LoVo (cell line): ENCODE data around the gene AGAP1.
A peak's percentile ranks its signal among the peaks of the same experiment; 100 is the strongest.
"Not testable (repeated sequence)": the region's sequence is repeated elsewhere in the genome, so short reads cannot be mapped to it uniquely, and the experiment has no call there.

Source experiments
- DNase-seq: peaks from one replicate; pipeline ENCODE4 v3.0.0-alpha.2; 2016; ENCODE audit warnings: low spot score

The AGAP1 gene

DNA sequence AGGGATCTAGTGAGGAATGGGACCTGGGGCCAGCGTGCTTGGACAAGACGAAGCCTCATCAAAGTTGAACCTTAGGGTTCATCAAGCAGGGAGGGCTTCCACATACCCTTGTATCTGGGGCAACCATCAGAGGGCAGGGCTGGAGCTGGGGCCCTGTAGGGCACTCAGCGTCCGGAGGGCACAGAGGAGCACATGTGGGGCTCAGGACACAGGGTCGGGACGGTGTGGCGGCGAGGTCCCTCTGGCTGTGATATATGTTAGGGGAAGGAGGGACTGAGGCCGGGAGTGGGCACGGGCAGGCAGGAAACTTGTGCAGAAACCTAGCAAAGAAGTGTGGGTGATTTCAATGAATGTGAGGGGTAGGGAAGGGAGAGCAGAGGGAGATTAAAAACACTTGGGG is 244.0 kb downstream of the AGAP1 start:
- no peak for DNase-seq

DNA sequence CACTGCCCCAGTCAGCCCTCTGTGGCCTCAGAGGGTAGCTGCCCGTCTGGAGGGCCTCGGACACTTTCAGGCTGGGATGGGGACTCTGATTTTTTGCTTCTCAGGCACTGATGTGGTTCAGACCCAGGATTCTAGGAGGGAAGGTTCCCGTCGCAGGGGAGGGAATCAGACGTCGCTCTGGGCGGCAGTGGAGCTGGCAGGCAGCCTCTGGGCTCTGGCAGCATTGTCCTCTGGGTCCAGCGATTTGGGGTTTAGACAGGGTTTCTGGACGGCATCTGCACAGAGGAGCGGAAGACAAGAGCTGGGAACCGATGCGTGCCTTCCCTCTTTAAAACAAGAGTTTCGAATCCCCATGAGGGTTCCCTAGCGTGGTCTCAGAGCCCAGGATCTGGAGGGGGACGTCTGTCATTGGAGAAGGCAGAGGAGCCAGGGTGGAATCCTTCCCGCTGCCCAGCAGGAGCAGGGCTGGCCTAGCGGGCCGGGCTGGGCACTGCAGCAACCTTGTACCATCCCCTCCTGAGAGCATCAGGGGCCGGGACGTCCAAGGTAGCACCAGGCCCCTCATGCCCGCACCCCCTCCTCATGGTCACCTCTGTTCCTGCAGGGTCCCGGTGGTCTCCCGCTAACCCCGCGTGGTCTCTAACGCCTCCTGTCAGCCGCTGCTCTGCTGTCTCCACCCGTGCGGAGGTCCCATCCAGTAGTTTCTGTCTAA is 246.0 kb downstream of the AGAP1 start:
- no peak for DNase-seq

DNA sequence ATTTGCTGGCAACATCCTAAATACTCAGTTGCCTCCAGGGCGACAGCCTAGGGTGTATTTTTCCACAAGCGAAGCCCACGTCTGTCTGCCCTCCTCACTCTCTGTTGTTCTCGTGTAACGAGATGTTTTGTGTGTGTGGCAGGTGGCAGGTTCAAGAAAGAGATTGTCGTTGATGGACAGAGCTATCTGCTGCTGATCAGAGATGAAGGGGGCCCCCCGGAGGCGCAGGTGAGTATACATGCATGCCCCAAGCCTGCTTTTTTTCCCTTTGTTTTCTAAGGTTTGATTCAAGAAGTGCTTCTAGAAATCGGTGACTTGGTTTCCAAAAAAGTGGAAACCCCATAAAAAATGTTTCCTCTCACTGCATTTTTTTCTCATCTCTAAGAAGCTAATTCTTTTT is 247.0 kb downstream of the AGAP1 start:
- DNase-seq: no peak

DNA sequence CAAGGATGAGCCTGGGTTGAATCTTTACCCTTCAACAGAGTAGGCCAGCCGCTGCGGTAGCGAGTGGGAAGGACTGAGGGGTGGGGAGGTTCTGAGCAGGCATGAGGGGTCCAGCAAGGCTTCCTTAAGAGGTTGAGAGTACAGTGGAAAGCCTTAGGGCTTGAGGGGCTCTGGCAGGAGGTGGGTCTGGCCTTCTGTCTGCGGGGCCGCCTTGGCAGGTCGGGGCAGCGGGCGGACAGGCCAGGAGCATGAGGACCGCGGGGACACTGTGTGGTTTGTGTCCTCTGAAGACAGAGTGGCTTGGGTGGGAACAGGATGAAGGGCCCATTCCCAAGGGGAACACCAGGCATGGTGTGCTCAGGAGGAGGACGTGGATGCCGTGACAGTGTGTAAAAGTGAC is 250.3 kb downstream of the AGAP1 start:
- no peak for DNase-seq

DNA sequence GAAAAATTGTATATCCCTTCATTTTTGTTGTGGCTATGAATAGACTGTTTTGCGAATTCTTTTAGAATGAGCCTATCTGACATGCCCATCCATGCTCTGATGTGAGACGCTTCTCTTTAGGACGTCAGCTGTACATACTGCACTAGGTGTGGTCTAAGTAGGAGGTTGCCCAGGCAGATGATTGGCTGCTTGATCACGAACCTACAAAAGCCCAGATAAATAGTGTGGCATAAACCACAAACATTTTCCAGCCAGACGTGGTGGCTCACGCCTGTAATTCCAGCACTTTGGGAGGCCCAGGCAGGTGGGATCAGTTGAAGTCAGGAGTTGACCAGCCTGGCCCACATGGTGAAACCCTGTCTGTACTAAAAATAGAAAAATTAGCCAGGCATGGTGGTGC is 251.8 kb downstream of the AGAP1 start:
- DNase-seq: no peak

DNA sequence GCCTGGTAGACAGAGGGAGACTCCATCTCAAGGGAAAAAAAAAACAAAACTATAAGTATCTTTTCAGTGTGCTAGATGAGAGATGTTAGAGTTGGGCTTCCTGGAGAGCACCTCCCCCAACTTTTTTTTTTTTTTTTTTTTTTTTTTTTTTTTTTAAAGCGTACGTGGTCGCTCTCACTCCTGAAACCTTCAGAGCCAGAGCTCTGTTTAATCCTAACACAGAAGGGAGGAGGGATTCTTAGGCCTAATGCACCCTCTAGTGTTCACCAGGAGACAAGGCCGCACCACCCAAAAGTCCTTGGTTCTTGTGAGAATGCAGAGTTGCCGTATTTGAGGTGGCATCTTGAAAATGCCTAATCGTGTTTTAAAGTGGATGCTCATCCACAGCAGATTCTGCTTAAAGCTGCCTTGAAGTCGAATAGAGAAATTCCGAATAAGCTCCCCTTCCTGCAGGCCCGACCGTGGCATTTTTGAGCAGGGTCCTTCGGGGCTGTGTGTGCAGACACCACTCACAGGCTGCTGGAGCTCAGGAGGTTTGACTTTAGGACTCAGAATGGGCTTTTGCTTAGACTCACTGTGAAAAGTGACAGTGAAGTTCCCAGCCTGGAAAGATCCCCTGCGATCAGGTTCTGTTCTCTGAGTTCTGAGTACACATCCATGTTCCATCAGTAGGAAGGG is 252.6 kb downstream of the AGAP1 start:
- peak; percentile 74 for DNase-seq

DNA sequence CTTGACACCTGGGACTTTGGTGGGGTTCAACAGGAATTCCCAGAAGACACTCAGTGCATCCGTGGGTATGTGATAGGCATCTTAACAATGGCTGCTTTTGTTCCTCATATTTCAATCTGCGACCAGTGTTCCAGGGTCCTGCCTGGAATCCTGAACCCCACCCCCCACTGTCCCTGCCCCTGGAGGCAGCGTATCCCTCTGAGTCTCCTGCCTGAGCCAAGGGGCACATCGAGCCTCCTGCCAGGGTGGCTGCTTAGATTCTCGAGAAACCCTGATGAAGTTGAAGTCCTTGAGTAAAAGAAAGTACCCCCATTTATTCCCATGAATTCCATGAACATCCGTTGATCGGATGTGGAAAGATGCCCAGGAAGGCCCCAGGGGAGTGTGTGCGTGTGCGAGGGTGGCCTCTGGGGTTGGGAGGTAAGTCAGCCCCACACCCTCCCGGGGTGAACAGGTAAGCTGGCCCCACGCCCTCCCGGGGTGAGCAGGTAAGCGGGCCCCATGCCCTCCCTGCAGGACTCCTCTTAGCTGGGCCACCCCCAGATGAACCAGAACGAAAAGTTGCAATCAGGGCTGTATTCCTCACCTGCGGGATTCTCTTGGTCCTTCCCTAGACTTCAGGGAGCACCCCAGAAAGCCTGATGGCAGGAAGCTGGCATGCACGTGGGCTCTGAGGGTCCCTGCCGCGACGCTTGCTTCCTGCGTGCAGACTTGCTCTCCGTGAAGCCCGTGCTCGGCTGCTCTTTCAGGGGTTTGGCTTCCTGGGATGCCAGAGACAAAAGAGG is 253.3 kb downstream of the AGAP1 start:
- no peak for DNase-seq

DNA sequence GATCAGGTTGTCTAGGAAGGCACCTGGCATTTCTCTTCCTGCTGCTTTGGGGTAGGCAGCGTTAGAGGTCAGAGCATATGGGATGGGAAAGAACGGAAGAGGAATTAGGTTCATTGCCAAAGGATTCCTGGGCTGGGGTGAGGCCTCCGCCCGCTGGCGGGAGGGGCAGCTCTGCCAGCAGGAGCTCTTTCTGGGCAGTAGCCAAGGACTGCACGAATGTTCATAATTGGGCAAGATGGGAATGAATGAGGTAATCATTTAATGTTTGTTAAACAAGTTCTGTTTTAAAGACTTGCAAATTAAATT is 253.9 kb downstream of the AGAP1 start:
- peak; percentile 15 for DNase-seq

DNA sequence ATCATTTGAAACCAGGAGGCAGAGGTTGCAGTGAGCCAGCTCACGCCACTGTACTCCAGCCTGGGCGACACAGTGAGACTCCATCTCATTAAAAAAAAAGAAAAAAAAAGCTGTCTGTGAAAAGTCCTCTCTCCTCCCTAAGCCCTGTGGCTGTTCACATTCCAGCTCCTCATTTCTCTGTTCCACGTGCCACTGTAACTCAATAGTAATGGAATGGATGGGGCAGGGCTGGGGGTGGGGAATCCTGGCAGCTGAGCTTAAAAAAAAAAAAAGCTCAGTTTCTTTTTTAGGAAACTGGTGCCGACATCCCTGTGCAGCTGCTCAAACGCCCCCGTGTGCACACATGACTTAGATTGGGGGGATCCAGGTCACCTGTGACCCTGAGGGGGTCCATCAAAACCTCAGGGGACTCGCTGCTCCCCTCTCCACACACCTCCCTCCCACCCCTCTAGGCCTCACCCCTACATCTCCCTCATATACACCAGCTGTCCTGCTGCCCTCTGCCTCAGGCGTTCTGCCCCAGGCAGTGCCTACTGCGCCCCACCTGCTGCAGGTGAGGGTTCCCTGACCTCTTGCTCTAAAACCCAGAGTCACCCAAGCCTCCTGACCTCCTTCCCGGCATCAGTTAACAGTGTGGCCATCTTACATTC is 255.4 kb downstream of the AGAP1 start:
- no peak for DNase-seq

DNA sequence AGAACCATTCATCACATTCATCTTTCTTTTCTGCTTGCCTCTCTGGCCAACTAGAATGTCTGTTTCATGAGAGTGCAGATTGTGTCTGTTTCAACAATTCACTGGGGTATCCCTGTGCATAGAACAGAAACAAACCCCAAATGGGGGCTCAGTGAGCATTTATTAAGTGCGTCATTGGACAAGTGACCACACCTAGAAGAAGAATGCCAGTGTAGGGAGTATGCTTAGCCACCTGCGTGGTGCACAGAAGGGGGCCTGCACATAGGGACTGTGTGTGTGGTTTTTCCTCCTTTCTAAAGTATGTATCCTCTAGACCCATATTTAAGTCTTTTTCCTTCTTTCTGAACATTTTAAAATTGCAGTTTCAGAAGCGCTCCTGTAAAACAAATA is 255.9 kb downstream of the AGAP1 start:
- DNase-seq: no peak

DNA sequence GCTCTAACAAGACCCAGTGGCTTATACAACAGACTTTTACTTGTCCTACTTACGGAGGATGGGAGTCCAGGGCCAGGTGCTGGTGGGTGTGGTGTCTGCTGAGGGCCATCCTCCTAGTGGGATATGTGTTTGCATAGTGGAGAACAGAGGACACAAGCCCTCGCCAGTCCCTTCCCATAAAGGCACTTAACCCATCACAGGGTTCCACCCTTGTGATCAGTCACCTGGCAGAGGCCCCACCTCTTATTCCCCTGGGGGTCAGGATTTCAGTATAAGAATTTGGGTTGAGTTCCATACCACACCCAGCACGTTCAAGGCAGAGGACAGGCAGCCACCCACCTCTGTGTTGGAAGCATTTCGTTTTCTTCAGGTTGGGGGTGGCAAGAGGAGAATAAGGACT is 259.0 kb downstream of the AGAP1 start:
- DNase-seq: no peak

DNA sequence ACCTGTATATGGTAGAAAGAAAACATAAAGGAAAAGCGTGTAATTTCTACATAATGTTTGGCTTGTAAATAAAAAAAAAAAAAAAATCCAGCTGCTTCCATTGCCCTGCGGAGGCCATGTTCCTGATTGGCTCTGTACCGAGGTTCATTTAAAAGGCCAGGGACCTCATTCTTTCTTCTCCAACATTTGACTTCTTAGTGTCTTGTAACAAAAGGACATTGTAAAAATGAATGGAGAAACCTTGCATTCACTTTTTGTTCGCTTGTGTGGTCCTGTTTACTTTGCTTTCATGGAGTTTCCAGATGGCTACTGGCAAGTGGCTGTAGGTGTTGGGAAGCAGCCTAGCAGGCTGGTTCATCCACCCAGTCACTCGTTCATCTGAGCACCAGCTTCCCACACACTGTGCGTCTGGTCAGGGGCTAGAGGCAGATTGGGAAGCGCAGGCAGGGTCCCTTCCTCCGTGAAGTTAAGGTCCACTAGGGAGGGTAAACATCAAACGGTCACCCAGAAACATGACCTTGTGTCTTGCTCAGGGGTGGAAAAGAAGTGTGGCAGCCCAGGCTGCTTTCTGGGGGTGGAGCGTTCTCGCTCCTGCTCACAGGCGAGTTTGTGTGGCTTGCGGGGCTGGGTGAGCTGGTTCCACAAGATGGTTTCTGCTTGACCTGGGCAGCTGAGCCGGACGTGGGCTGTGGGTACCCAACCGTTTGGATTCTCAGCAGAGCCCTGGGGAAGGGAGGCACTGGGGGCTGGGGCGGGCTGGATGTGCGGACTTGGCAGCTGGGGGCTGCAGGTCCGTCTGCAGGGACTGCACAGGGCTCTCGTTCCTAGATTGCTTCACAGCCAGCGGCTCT is 260.7 kb downstream of the AGAP1 start:
- DNase-seq: no peak

DNA sequence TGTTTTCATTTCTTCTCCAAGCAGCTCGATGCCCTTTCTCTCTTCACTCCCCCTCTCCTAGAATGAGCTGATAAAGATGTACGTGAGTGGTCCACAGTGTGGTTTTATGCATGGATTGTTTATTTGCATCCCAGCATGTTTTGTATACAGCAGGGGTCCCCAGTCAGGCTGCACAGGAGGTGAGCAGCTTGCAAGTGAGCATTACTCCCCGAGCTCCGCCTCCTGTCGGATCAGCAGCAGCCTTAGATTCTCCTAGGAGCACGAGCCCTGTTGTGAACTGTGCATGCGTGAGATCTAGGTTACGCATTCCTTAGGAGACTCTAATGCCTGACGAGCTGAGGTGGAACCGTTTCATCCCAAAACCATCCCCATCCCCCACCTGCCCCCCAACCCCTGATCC is 262.6 kb downstream of the AGAP1 start:
- no peak for DNase-seq

DNA sequence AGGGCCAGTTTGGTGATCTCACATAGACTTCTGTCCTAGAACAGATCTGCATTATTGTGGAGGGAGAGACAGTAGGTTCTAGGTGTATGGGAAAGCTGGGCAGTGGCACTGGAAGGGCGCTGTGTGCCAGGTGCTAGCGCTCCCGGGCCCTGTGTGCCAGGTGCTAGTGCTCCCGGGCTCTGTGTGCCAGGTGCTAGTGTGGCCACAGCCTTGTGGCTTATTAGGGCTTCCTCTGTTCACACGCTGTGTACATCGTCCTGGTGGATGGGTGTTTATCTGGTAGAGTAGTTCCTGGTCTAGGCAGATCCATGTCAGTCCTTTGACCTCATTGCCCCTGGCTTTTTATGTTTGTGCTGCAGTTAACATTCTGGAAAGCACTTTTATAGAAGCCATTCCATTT is 263.4 kb downstream of the AGAP1 start:
- no peak for DNase-seq

DNA sequence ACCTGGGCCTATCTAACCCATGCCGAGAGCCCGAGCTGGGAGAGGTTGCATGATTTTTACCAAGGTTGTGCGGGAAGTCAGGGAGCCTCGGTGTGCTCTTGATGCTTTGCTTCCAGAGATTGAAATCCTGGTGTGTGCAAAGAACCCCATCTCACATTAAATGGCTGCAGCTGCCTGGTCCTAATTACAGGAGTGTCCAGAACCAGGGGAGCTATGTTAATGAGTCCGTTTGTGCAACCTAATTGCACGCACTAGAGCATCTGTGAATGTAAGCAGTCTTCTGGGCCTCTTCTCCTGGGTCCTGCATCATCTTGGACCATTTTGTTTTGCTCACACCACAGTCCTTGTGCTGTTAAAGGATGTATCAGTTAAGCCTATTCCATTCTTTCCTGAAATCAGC is 263.8 kb downstream of the AGAP1 start:
- DNase-seq: no peak

DNA sequence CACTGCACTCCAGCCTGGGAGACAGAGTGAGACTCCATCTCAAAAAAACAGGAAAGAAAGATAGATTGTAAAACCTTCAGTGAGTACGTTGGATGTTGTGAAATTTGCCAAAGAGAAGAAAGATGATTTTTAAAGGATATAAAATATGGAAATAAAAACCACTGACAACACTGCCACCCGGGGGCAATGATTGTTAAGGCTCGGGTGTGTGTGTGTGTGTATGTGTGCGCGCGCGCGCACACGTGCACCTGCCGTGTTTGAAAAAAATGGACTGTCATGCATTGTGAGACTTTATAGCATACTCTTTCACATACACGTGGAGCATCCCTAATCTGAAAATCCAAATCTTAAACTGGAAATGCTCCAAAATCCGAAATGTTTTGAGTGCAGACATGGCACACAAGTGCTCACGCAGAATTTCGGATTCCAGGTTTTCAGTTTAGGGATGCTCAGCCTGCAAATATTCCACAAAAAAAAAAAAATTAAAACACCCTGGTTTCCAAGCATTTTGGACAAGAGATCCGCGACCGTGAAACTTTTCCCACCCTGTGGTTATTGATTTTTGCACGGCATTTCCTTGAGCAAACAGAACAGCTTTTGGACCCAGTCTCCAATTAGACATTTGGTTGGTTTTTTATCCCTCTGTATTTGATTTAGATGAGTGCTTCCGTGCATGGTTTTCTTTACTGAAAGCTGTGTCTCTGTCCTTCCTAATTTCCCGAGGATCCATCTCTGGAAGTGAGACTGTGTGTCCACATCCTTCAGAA is 269.2 kb downstream of the AGAP1 start:
- no peak for DNase-seq

DNA sequence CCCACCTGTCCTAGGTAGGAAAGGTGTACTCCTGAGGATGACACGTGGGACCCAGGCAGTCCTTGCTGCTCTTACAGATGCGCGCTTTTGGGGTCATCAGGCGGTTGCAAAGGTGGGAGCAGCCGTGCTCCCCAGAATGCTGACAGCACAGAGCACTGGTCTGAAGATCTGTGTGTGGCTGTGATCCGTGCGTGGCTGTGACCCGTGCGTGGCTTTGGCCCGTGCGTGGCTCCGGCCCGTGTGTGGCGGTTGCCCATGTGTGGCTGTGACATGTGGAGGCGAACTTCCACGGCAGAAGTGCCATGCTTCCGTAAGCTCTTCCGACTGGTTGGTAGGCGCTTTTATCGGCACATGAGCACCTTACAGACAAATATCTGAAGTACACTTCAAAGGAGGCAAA is 270.0 kb downstream of the AGAP1 start:
- no peak for DNase-seq

DNA sequence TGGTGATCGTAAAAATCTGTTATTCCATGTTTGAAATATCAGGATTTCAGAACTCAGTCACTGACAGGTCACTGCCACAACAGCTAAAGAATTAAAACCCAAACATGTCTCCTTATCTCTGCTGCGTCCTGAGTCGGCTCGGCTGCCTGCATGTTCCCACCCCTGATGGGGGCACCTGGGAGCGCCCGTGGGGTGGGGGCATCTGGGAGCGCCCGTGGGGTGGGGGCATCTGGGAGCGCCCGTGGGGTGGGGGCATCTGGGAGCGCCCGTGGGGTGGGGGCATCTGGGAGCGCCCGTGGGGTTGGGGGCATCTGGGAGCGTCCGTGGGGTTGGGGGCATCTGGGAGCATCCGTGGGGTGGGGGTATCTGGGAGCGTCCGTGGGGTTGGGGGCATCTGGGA is 270.6 kb downstream of the AGAP1 start:
- not testable (repeated sequence) for DNase-seq

DNA sequence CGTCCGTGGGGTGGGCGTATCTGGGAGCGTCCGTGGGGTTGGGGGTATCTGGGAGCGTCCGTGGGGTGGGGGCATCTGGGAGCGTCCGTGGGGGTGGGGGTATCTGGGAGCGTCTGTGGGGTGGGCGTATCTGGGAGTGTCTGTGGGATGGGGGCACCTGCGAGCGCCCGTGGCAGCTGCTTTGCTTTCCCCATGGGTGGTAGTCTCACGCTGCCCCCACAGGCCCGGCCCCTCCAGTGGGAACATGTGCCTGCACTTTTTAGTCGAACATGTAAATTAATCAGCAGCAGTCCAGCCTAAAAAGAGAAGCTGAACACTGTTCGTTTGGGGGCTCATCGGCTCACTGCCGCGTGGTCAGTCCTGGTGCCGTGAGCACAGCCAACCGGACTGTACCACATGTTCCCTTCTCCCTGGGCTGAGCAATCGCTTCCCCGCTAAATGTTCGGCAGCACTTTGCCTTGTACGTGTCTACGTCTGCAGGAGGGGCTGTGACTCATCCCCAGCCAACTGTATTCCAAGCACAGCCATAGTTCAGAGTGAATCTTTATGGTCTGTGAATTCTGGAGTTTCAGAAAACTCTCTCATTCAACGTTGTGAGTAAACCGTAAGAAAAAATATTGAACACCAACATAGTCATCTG is 271.5 kb downstream of the AGAP1 start:
- DNase-seq: no peak

DNA sequence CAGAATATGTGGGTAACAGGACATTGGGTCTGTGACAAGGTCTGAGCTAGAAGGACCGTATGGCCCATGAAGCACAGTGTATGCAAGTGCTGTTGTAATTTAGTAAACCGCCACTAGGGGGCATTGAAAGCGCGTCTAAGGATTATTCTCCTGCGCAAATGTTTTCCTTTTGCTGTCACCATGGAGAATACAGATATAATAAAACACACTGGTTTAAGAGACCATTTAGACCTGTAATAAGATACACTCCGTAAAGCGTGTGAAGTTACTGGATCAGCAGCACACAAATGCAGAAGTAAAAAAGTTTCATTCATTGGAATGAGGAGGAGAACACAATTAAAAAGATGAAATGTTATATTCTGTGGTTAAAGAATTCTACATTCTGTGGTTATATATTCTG is 272.4 kb downstream of the AGAP1 start:
- peak; percentile 62 for DNase-seq

DNA sequence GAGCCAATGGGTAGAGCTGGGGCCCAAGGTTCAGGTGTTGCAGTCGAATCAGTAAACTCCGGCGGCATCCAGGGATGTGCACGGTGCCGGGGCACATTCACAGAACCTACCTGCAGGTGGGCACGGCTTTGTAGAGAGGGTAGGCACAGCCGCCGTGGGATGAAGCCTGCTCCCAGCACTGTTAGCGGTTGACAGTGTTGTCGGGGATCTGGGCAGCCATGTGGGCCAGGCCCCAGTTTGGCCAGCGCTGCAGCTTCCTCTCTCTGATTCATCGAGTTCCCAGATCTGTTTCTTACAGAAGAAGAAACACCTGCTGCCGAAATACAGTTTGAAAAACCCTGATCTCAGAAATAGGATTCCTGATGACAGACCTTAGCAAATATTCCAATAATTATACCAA is 274.8 kb downstream of the AGAP1 start:
- DNase-seq: no peak
